Measurements from ENCODE around the gene NOBOX. TPM values are rescaled to one million over a fixed set of nuclear protein-coding genes. Genes with fewer than 3 reads are reported as not detected.

Gene NOBOX
- total RNA-seq, 1 experiment from 2014 or later: not detected

DNA sequence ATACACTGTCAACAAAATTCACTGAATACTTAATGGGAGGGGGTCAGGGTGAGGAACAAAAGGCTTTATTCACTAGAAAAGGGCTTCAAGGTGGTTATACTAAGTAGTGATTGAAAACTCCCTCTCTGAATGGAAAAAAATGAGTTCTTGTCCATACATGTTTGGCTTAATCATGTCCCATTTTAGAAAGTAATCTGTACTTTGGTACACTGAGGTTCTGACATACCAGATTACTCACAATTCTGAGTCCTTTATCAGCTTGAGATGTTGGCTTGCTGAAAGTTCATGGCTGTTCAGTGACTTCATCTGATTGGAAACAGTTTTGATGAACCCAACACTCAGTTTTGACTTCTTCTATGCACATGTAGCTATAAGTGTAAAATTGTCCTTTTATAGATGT is 12.8 kb upstream of the NOBOX start:
- peaks cover 8% of the 10 kb centered on the region; the same call in 1 of the 2 replicates for H3K27me3 ChIP-seq (ENCODE audit: low read length)
- no peak overlapping the region for H3K9ac ChIP-seq (ENCODE audit: low read length)
- no peaks in the 10 kb centered on the region for H4K20me1 ChIP-seq (ENCODE audit: low read length)
- H3K4me2 ChIP-seq (ENCODE audit: low read length): no peak overlapping the region
- ATAC-seq (no peak), DNase-seq (no peak)
- TF ChIP-seq EZH2 (IDR thresholded peaks at IDR 0.05; ENCODE audit: low read length, unreplicated experiment) (no peak), CTCF (conservative IDR thresholded peaks at IDR 0.05; ENCODE audit: low read depth, low read length) (no peak), EZH2phosphoT487 (IDR thresholded peaks at IDR 0.05; ENCODE audit: borderline replicate concordance, low read length) (no peak)
- no peaks in the 10 kb centered on the region for H3K9me3 ChIP-seq (ENCODE audit: low read length)
- no peaks in the 10 kb centered on the region for H3K36me3 ChIP-seq (ENCODE audit: low read depth, low read length)
- no peaks in the 10 kb centered on the region for H3K9me2 ChIP-seq (replicated peaks; ENCODE audit: low read length)
- POLR2A ChIA-PET (ENCODE audit: unreplicated experiment): no interaction called here
- intact Hi-C loops (cut with micrococcal nuclease): no loop called here
- no peak overlapping the region for H3K27ac ChIP-seq (ENCODE audit: low read length)
- H2AFZ ChIP-seq (ENCODE audit: low read length): no peak overlapping the region
- H3F3A ChIP-seq (ENCODE audit: low read length, unreplicated experiment): no peaks in the 10 kb centered on the region
- no peaks in the 10 kb centered on the region for H3K79me2 ChIP-seq (ENCODE audit: low read length)
- no peak overlapping the region for H3K4me3 ChIP-seq (ENCODE audit: low read length)
- BruUV-seq (replicated peaks): no TSS peak
- CTCF ChIA-PET: no interaction called here
- H3K4me1 ChIP-seq (ENCODE audit: insufficient read depth, low read length): no peaks in the 10 kb centered on the region

GRCh38 chr7:144415858-144416257 is 12.4 kb upstream of the NOBOX start:
- no peak for TF ChIP-seq EZH2 (IDR thresholded peaks at IDR 0.05; ENCODE audit: low read length, unreplicated experiment)
- TF ChIP-seq EZH2phosphoT487 (IDR thresholded peaks at IDR 0.05; ENCODE audit: borderline replicate concordance, low read length): no peak
- no peak for TF ChIP-seq CTCF (conservative IDR thresholded peaks at IDR 0.05; ENCODE audit: low read depth, low read length)
- no peaks in the 10 kb centered on the region for H3K4me1 ChIP-seq (ENCODE audit: insufficient read depth, low read length)
- no peak overlapping the region for H2AFZ ChIP-seq (ENCODE audit: low read length)
- H3K9me2 ChIP-seq (replicated peaks; ENCODE audit: low read length): no peaks in the 10 kb centered on the region
- no peak overlapping the region for H3K4me3 ChIP-seq (ENCODE audit: low read length)
- no peak overlapping the region for H3K27ac ChIP-seq (ENCODE audit: low read length)
- ChIA-PET CTCF (no interaction called here), POLR2A (ENCODE audit: unreplicated experiment) (no interaction called here)
- H3K9me3 ChIP-seq (ENCODE audit: low read length): no peaks in the 10 kb centered on the region
- no peaks in the 10 kb centered on the region for H3K79me2 ChIP-seq (ENCODE audit: low read length)
- intact Hi-C loops (cut with micrococcal nuclease): no loop called here
- H3K36me3 ChIP-seq (ENCODE audit: low read depth, low read length): no peaks in the 10 kb centered on the region
- H3K27me3 ChIP-seq (ENCODE audit: low read length): peaks cover 8% of the 10 kb centered on the region; the same call in 1 of the 2 replicates
- DNase-seq: no peak
- no peaks in the 10 kb centered on the region for H3F3A ChIP-seq (ENCODE audit: low read length, unreplicated experiment)
- no peak overlapping the region for H3K9ac ChIP-seq (ENCODE audit: low read length)
- no peak overlapping the region for H3K4me2 ChIP-seq (ENCODE audit: low read length)
- no peak for ATAC-seq
- H4K20me1 ChIP-seq (ENCODE audit: low read length): no peaks in the 10 kb centered on the region
- no TSS peak for BruUV-seq (replicated peaks)

GRCh38 chr7:144414815-144415214 is 11.3 kb upstream of the NOBOX start:
- H3K9me3 ChIP-seq (ENCODE audit: low read length): no peaks in the 10 kb centered on the region
- no peak for DNase-seq
- TF ChIP-seq EZH2 (IDR thresholded peaks at IDR 0.05; ENCODE audit: low read length, unreplicated experiment) (no peak), EZH2phosphoT487 (IDR thresholded peaks at IDR 0.05; ENCODE audit: borderline replicate concordance, low read length) (no peak), CTCF (conservative IDR thresholded peaks at IDR 0.05; ENCODE audit: low read depth, low read length) (no peak)
- no peaks in the 10 kb centered on the region for H3K9me2 ChIP-seq (replicated peaks; ENCODE audit: low read length)
- peaks cover 8% of the 10 kb centered on the region; the same call in 1 of the 2 replicates for H3K27me3 ChIP-seq (ENCODE audit: low read length)
- H3K79me2 ChIP-seq (ENCODE audit: low read length): no peaks in the 10 kb centered on the region
- ATAC-seq: no peak
- H4K20me1 ChIP-seq (ENCODE audit: low read length): no peaks in the 10 kb centered on the region
- H3F3A ChIP-seq (ENCODE audit: low read length, unreplicated experiment): no peaks in the 10 kb centered on the region
- intact Hi-C loops (cut with micrococcal nuclease): no loop called here
- no peak overlapping the region for H3K4me3 ChIP-seq (ENCODE audit: low read length)
- ChIA-PET POLR2A (ENCODE audit: unreplicated experiment) (no interaction called here), CTCF (no interaction called here)
- H3K4me2 ChIP-seq (ENCODE audit: low read length): no peak overlapping the region
- H3K4me1 ChIP-seq (ENCODE audit: insufficient read depth, low read length): no peaks in the 10 kb centered on the region
- no TSS peak for BruUV-seq (replicated peaks)
- H2AFZ ChIP-seq (ENCODE audit: low read length): no peak overlapping the region
- no peaks in the 10 kb centered on the region for H3K36me3 ChIP-seq (ENCODE audit: low read depth, low read length)
- H3K27ac ChIP-seq (ENCODE audit: low read length): no peak overlapping the region
- no peak overlapping the region for H3K9ac ChIP-seq (ENCODE audit: low read length)

Measured in PC-3 (cell line).